GF-D8 (cell line): ENCODE measurements around the gene PPP1R3F.
A peak's percentile ranks its signal among the peaks of the same experiment; 100 is the strongest.

Source experiments
- DNase-seq: peaks from one replicate; lab custom pipeline; 2025; lab: John Stamatoyannopoulos, UW

PPP1R3F gene

DNA sequence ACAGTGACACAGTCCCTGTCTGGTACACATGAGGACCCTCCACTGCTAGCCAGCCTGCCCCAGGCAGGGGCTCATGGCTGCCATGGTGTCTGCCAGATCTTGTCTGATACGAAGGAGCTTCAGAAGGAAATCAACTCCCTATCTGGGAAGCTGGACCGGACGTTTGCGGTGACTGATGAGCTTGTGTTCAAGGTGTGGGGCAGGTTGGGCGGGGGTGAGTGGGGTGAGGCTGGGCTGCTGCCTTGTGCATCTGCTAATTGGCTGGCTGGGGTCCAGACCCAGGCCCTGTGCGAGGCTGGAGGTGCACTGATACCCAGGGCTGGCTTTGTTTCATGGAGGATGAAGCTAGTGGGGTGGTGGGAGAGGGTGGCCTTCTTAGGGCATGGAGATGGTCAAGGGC, 20.5 kb upstream of the PPP1R3F start:
- no peak for DNase-seq

DNA sequence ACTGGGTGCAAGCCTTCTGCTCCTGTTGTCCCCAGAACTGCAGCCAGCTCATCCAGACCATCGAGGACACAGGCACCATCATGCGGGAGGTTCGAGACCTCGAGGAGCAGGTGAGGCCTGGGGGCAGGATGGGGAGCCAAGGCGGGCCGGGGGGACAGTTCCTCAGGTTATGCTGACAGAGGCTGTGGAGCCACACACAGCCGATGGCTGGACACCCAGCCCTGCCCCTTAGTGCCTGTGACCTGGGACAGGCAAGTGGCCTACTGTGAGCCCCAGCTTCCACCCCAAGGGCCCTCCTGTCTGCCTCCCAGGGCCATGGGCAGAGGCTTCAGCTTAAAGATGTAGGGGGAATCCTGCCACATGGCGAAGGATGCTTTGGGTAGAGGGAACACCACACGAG, 20.0 kb upstream of the PPP1R3F start:
- no peak for DNase-seq

DNA sequence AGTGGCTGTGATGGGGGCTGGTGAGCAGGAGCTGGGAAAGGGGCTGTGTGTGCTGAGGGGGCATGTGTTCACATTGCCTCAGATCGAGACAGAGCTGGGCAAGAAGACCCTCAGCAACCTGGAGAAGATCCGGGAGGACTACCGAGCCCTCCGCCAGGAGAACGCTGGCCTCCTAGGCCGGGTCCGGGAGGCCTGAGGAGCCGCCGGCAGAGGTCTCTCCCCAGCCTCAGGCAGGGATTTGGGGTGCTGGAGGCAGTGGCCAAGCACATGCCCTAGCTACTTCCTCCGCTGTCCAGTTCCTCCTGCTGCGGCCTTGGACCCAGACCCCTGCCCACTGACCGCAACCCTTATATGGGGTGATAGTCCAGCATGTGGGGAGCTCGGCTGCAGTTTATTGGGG, 19.5 kb upstream of the PPP1R3F start:
- no peak for DNase-seq

DNA sequence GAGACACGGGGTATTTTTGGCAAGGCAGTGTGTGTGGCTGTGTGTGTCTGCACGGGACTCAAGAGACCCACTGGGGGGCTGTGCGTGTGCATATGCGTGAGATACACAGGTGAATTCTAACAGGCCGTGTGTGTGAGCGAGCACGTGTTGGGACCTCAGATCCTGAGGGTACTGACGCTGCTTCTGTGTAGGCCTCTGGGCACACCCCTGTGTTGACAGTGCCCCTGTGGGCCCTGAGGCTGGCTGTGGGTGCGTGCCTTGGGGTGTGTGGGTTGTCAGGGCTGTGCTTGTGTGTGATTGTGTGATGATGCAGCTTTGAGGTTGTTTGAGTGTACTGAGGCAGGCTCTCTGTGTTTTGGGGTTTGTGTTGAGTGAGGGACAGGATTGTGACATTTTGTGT, 19.0 kb upstream of the PPP1R3F start:
- no peak for DNase-seq

DNA sequence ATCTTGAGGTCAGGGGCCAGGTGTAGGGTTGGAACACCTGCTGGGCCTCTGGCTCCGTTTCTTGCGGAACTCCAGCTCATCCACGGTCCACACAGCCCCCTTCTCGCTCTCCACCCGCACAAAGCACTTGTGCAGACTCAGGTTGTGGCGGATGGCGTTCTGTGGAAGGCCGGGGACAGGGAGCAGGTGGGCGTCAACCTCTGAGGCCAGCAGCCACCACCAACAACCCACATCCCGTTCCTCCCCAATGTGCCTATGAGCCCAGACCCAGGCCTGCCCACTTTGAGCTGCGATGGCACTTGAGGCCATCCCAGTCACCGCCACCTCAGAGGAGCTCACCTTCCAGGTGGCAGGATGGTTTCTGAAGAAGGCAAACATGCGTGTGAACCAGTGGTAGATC, 18.3 kb upstream of the PPP1R3F start:
- no peak for DNase-seq

DNA sequence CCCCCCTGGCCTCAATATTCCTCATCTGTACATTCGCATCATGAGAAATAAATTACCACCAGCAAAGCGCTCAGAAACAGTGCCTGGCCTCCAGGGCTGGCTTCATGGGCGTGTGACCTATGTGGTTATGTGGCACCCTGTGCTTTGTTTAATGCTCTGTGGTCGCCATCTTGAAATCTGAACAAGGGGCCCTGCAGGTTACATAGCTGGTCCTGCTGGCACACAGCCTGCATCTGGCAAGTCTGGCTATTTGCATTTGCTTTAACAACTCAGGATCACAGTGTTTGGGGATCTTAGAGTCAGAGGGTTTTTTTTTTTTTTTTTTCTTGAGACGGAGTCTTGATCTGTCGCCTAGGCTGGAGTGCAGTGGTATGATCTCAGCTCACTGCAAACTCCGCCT, 15.0 kb upstream of the PPP1R3F start:
- DNase-seq, result no peak

DNA sequence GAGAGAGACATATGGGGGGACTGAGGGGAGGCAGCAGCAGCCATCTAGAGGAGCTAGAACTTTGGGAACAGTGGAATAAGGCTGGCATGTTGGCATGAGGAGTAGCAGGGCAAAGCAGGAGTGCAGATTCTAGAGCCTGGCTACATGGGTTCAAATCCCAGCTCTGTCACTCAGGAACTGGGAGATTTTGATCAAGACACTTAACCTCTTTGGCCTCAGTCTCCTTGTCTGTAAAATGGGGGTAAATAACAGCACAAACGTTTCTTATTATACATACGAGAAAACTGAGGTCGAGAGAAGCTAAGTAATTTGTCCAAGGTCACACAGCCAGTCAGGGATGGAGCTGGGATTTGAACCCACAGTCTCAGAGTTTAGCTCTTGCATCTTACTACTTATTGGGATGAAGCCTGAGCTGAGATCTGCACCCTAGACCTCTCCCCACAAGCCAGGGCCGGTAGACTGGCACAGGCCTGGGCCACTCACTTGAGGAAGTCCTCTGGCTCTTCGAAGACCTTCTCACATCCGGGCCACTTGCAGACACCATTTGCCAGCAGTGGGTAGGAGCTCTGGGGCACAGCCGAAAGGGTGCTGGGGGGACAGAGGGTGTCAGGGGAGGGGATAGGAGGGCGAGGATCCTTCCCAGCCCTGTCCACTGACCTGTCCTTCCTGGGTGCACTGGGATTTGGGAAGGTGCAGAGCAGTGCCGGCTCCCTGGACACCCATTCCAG, 13.2 kb upstream of the PPP1R3F start:
- no peak for DNase-seq

DNA sequence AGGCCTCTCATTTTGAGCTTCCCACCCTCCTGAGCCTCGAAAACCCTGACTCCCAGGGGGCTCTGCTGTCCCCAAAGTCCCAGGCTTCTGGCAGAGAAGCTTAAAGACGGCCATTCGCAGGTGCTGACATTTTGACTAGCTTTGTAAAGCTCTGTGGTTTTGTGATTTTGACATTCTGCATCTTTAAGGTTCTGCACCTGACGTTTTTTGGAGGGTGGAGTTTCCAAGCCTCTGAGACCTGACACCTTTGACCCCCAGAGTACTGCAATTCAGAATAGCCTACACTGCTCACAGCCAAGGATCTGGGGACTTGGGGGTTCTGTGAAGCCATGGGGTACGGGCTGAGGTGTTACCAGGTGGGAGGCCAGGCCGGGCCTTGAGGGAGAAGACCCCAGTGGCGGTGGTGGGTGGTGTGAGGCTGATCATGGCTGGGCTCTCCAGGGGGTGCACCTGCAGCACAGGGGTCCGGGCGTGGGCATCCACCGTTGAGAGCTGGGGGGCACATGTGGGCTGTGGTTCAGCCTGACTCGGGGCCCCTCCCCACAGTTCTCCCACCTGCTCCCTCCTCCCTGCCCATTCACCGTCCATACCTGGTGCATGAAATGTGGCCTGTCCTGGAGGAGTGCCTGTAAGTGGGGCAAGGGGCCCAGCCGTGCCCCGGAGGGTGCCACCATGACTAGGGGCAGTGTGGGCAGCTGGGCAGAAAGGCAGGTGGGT, 12.4 kb upstream of the PPP1R3F start:
- no peak for DNase-seq

DNA sequence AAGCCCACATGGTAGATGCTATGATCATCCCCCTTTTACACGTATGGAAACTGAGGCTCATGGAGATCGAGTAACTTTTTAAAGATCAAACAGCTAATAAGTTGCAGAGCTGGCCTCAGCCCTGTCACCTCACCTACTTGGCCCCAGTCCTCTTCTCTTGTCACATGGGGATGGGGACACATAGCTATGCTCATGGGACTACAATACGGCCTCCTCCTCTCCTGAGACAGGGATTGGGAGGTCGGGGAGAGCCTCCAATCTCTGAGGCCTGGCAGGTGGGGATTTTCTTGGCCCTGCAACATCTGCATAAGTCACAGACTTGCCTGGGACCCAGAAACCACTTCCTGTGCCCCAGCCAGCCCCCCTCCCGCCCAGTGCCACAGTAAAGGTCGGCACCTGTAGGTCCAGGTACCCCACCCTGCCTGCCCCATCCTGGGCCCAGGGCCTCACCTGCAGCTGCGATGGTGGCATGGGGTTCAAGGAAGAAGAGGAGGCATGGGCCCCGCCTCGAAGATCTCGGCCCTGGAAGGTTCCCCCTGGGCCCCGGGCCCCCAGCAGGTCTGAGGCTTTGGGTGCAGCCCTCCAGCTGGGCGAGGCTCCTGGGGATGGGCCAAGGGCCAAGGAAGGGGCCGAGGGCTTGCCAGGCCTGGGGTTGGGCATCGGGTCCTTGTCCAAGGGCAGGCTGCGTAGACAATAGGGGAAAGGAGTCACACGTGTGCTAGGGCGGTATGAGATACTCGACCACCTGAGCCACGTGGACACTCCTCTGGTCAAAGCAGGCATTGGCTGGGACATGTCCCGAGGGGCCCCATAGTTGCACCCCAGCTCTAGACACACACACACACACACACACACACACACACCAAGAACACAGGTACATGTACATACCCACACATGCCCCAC, 11.5 kb upstream of the PPP1R3F start:
- DNase-seq, result no peak

DNA sequence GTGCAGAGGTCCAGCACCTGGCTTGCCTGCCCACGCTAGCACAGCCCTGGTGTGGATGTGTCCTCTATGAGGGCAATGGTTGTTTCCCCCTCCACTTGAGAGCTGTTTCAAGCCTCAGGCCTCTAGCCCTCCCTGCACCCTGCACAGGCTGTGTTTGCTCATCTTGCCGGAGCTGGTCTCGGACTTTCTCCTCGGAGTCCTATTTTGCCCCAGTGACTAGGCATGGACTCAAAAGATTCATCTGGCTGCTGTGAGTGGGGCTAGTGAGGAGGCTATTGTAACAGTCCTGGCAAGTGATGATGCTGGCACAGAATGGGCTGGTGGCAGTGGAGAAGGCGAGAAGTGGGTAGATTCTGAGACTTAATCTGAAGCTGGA, 10.9 kb upstream of the PPP1R3F start:
- DNase-seq, result no peak

DNA sequence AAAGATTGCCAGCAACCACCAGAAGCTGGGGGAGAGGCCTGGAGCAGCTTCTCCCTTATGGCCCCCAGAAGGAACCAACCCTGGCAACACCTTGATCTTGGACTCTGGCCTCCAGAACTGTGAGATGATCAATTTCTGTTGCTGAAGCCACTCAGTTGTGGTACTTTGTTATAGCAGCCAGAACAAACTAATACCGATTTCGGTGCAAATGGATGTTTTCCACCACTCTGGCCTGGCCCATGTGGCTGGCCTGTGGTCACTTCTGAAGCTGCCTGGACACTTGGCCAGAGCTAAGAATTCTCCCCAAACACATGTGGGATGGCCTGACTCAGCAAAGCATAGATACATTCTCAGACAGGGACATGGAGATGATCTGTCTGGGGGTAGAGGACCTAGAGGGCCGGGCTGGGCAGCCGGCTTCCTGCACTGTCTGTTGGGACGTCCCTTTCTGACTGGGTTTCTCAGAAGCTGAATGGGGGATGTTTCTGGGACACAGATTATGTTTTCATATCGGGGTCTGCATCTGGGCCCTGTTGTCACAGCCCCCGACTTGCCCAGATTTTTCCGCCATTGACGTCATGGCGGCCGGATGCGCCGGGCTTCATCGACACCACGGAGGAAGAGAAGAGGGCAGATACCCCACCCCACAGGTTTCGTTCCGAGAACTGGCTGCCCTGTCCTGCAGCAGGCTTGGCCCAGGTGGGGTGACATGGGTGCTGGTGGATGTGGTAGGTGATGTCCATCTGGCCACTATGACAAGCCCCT, 9.2 kb upstream of the PPP1R3F start:
- DNase-seq, result no peak

DNA sequence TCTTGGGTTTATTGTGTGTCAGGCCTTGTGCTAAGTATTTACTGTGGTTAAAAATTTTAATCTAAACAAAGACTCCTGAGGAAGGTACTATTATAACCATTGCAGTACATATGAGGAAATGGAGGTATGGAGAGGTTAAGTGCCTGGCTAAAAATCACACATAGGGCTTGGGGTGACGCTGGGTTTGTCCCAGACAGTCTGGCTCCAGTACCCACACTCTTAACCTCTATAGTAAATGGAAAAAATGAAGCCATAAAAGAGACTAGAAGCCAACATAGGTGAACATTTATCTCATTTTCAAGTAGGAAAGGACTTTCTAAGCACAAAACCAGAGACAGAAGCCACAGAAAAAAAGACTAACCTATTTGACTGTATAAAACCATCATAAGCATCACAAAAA, 7.0 kb upstream of the PPP1R3F start:
- no peak for DNase-seq

DNA sequence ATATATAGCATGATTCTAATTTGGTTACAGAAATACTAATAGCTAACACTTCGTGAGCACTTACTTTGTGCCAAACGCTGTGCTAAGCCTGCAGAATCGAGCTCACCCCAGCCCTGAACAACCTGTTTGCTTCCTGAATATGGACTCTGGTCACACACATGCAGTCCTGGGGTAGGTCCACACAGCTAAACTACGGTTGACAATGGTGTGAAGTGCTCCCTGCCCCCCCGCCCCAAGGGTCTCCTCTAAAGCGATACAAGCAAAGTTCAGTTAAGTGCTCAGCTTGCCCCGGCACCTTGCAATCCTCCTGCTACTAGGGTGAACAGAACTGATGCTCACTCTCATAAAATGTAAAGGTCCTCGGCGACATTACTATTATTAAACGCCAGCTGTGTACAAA, 6.0 kb upstream of the PPP1R3F start:
- DNase-seq, result no peak

DNA sequence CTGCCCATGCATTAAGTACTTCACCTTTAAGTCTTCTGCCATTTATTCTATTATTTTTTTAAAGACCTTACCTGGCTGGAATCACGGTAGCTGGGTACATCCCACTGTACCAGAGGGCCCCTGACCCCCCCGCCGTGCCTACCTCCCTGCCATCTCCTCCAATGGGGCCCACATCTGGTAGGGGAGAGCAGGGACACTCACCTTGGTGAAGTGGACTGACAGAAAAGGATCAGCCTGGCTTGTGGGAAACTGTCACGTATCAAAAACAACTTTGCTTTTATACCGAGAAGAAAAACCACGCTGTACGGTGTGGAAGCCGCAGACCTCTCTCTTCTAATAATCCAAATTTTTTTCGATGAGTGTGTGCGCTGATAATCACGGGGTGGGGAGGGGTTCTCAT, 5.1 kb upstream of the PPP1R3F start, which contains the start of gene FOXP3:
TSS of gene FOXP3 (minus strand) at position 251 of the 400 bp plus-strand sequence. CDS start 6,205 bp downstream, outside the sequence.
- DNase-seq, result no peak

DNA sequence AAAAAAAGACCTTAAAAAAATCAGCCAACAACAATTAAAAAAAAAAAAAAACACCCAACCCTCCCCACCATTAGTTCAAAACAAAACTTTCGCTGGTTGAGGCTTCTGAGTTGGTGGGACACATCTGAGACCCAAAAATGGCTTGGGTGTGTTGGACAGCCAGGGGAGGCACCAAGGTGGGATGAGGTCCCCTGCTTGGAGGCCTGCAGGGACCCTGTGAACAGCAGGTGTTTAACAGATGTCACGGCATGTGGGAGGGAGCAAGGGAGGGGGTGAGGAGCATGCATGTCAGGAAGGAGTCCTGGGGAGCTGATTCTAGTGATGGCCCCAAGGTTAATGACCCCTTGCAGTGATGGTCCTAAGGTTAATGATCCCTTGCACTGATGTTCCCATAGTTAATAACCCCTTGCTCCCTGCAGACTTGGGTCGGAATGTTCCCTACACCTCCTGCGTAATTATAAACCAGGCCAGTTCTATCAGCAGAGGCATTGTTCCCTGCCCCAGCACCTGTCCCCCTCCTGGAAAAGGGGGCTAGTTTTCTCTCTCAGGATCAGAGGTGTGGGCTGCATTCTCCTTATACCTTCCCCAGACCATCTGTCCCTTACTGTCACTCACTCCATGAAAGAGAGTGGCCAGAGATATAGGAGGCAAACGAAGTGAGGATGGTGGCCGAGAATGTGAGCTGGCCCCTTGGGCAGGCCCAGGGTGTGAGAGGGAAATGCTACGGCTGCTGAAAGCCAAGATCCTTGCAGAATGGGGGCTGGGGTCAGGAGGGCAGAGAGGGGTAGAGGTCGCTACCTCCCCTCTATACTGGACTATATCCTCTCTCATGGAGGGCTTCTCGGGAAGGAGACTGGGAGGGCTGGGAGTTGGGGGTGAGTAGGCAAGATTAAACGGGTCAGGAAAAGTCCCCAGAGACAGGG, 2.8 kb upstream of the PPP1R3F start:
- no peak for DNase-seq

DNA sequence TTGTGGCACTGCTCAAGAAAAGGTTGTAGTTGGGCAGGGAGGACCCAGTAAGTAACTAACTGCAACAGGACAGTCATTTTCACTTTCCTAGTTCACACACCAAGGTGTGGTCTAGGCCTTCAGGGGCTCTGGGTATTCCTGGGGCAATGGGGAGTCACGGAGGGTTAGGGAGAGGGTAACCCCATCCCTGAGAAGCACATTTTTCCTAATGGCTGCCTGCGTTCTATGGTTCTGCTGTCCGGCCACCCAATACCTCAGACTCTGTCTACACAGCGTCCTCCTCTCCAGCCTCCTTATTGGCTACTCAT, 937 bp upstream of the PPP1R3F start:
- DNase-seq, result no peak

DNA sequence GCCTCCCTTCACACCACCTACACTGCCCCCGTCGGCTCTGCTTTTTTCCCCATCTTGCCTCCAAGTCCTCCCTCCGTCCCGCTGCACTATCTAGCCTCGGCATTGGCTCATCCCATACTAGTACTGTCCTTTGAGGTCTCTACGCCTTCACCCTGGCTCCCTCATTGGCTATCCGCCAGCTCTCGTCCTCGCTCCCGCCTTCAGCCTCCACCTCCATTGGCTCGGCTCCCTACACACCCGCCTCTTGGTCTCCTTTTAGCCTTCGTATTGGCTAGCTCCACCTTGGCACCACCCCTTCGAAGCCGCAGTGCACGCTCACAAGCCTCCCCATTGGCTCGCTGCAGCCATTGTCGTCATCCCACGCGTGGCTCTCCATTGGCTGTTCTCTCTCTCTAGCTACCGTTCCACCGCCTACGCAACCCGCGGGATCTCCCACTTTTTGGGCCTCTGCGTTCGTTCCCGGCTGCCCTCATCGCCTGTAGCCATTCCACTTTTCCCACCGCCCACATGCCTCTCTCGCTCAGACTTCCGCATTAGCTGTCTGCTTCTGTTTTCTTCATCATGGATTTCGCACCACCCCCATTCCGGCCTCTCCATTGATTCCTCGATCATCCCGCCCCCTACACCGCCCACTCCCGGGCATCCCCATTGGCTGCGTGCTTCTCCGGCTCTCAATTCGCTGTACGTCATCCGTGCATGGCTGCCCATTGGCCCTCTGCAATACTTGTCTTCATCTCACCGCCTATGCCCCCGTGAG, 405 bp upstream of the PPP1R3F start:
- DNase-seq, result peak; percentile 90

DNA sequence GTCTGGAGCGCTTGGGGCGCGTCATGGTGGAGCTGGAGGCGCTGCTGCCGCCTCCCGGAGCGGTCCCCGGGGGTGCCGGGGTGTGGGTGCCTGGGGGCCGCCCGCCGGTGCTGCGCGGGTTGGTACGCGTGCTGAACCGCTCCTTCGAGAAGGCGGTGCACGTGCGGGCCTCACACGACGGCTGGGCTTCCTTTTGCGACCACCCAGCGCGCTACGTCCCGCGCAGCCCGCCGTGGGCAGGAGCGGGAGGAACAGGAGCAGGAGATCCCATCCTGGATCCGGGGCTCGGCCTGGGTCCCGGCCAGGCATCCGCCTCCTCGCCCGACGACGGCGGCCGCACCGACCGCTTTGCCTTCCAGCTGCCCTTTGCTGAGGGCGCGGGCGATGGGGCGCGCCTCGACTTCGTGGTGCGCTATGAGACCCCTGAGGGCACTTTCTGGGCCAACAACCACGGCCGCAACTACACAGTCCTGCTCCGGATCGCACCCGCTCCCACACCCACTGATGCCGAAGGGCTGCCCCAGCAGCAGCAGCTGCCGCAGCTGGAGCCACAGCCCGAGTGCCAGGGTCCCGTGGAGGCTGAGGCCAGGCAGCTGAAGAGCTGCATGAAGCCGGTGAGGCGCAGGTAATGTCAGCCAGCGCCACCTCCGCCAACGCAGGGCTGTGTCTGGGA, 792 bp downstream of the PPP1R3F start:
- DNase-seq, result no peak

DNA sequence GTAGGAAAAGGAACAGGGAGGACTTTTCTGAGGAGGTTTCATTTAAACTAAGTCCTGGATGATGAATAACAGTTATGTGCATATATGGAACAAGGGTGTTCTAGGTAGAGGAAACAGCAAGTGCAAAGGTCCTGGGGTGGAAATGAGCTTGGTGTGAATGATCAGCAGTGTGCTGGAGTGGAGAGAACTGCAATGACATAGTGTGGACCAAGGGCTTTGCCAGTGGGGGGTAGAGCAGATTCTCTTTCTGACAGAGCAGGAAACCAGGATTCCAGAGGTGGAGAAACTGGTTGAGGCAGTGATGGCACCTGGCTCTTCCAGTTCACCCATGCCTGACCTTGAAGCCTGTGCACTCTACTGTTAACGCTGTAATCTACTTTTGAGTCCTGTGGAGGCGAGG, 1.7 kb downstream of the PPP1R3F start:
- no peak for DNase-seq

DNA sequence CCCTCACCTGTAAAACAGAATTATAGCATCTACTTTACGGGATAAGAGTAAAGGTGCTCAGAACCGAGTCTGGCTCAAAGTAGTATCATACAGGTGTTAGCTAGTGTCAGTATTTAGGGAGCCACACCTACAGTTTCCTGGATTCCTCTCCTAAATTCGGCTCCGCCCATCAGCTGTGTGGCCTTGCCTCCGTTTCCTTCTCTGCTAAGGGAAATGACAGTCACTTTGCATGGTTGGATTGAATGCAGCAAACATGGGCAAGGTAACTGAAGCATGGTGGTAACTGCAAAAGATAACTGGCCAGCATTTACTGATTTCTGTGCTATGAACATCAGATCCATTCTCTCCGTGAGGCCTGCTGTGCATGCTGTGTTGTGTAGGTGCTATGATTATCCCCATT, 2.8 kb downstream of the PPP1R3F start:
- no peak for DNase-seq
